Stimulated activated CD8-positive, alpha-beta memory T cell treated with anti-CD3 and anti-CD28 coated beads, Interleukin-7, amount 100 ng/mL, for 48 hours (primary cell): ENCODE results near the gene ITM2C.
A peak's percentile ranks its signal among the peaks of the same experiment; 100 is the strongest.

Experiments used
- DNase-seq, 2 donors: peaks; one replicate each; pipeline ENCODE4 v3.0.0-alpha.2; 2020; ENCODE audit warnings: low read depth in 1 of 2; ENCODE audit errors: extremely low read depth in 1 of 2

The ITM2C gene

DNA sequence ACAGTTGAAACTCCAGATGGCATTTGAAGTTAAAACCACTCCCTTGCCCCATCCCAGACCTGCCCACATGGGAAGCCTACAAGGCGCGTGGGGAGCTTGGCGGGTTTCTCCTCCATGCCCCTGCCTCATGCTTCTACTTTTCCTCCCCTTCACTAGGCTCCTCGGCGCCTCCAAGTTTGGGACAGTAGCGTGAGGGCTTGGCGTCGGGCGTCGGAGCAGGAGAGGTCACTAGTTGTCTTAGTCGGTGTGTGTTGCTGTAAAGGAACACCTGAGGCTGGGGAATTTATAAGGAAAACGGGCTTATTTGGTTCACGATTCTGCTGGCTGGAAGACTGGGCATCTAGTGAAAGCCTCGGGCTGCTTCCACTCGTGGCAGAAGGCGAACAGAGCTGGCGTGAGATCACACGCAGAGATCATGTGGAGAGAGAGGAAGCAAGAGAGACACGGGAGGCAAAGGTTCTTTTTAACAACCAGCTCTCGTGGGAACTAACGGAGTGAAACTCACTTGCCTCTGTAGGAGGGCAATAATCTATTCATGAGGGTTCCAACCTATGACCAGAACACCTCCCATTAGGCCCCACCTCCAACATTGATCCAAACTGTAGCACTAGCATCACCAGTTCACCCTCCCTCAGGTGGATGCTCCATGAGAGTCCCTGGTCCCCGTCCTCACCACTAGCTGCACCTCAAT lies 25.3 kb downstream of the ITM2C start:
- no peak for DNase-seq

GRCh38 chr2:230890646-230891045 lies 25.9 kb downstream of the ITM2C start:
- no peak for DNase-seq

- DNase-seq, result no peak
Measured at GRCh38 chr2:230891064-230891463, 26.3 kb downstream of the ITM2C start.

DNA sequence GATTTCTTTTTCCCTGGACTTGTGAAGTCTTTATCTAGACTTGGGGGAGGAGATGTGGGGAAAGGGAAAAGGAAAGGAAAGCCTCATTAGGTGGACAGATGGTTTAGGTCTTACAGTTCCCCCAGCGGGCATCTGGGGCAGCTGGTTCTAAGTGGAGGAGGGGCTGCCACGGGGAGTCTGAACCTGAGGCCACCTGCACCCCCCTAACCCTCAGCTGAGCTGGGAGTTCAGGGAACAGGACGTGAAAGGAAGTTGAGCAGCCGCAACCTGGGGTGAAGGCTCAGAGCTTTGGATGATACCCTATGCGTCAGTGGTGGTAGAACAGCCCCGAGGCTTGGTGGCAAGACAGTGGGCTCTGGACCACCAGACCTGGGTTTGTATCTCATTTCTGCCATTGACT lies 26.8 kb downstream of the ITM2C start:
- no peak for DNase-seq

DNA sequence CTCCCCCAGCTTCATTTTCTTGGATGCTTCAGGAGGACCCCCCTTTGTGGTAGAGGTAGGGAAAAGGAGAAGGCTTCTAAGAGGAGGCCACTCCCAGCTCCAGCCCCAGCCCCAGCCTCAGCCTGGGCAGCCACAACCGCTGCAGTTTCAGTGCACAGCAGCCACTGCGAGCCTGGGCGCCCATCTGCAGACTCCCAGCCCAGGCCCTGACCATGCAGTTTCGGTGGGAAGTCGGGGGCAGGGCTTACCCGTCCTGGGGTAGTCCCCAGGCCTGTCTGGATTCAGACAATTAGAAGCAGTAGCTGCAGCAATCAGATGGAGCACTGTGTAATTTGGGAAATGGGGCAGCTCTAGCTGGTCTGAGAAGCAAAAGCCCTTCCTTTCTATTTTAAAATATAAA lies 28.6 kb downstream of the ITM2C start:
- no peak for DNase-seq

- DNase-seq, result no peak
Measured at GRCh38 chr2:230893841-230894781, 29.4 kb downstream of the ITM2C start.

- DNase-seq, result no peak
Measured at GRCh38 chr2:230895536-230896345, 31.0 kb downstream of the ITM2C start.

DNA sequence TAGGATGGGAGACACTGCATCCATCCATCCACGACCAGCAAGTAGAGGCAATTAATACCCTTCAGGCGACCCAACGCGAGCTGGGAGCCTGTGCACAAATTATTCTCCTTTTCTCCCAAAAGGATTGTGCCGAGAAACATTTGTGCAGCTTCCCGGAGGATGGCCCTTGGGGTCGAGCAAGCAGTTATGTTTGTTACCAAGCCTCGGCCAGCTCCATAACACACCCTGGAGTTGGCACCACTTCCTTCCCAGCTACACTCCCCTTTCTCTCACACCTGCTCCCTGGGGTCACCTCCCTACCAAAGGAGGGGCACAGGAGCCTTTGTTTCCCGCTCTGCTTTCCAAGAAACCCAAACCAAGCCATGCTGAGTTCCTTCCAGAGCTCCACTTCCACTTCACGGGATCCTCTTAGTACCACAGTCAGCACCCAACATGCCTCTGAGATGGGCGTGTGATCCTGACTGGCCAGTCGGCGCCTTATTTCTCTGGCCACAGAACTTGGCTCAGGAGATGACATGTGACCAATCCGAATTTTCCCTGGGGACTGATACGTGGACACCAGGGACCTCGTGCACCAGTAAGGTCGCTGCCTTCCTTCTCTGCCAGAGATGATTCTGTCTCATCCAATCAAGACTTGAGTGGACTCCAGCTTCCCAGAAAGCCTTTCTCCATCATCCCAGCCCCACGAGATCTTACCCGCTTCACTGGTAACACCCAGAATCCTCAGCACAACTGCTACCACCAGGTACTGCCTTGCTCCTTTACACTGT lies 31.8 kb downstream of the ITM2C start:
- no peak for DNase-seq

GRCh38 chr2:230898016-230898712 lies 33.4 kb downstream of the ITM2C start:
- no peak for DNase-seq

DNA sequence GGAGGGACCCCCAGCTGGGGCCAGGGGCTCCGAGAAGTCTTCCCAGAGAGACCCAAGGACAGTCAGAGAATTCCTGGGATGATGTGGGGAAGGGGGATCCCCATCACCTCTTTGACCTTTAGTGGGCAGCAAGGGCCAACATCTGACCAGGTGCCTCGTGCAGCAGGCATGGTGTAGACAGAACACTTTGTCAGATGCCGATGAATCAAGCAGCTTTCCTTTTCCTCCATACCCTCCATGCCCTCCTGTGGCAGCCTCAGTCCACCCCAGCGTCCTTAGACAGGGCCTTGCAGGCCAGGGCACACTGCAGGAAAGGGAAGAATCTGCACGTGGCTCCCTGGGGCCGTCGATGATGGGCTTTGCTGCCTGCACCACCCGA lies 34.0 kb downstream of the ITM2C start:
- no peak for DNase-seq

DNA sequence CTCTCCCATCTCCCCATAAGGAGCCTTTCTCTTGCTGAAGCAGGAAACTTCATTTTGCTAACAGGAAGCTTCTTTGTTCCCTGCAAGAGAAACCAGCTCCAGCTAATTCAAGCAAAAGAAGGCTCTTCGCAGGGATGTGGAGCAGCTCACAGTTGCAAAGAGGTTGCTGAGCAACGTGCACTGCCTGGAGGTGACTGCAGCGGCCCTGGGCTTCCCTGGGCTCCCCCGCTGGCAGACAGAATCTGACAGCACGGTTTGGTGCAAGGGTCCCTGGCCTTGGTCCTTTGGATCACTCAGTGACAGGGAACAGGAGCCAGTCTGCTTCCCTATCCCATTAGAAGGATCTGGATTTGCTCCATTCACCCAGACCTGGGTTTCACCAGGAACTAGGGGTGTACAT lies 34.5 kb downstream of the ITM2C start:
- no peak for DNase-seq

GRCh38 chr2:230899786-230900185 lies 35.0 kb downstream of the ITM2C start:
- peak in 1 of 2 donors; percentile 73 for DNase-seq

DNA sequence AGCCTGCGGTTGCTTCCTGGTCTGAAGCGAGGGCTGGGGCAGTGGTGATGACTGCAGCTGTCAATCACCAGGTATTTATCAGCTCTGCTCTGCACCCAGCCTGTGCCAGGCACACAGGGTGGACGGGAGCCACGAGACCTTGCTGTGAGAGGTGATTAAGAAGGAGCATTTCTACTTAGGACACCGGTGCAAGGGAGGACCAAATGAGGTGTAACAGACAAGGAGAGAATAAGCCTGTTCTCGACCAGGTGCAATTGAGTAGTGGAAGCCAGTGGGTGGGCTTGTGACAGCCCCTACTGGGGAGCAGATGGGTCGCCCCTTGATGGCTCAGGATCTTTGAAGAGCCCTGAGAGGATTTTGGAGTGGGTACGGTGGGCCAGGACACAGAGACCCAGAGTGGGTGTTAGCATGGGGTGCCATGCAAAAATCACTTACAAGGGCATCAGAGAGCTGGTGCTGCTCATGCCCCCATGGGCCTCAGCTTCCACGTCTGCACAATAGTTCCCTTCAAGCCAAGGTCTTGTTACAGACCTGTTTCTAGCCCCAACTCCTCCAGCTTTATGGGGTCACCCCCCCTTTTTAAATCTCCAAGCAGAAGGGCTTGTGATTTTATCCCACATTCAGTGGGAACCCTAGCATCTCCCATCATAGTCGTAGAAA lies 35.7 kb downstream of the ITM2C start:
- no peak for DNase-seq

- no peak for DNase-seq
Measured at GRCh38 chr2:230901006-230901405, 36.3 kb downstream of the ITM2C start.

DNA sequence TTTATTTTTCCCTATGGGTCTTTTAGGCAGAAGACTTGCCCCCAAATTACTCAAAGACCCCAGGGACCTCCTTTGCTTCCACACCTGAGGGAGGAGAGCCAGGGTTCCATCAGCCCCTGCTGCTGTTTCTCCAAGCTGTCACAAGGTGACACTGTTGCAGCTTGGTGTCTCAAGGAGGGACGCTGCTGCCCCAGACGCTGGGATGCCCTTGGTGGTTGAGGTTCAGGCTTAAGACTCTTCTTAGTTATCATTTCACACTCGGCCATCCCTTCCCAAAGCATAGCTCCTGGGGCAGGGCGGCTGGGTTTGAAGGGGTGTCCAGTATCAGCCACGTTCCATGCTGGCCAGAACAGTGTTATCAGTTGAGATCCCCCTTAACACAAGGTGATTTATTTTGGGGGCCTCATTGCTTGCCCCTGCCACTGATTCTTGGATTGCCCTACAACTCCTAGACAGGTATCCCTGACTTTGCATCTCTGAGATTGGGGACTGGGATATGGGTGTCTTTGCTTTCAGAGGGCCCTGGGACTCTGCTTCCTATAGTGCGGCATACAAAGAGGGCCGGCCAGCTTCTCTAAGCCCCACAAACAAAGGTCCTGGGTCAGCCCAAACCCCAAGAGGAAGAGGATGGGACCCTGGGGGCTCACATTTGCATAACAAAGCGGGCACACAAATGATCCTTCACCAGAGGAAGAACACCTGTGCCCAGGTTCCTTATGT lies 37.6 kb downstream of the ITM2C start:
- peak in 1 of 2 donors; percentile 27 for DNase-seq

GRCh38 chr2:230903231-230904150 lies 38.7 kb downstream of the ITM2C start:
- no peak for DNase-seq

- no peak for DNase-seq
Measured at GRCh38 chr2:230904856-230905447, 40.2 kb downstream of the ITM2C start.
